Measurements from ENCODE around the gene PPTC7. TPM values are rescaled to one million over a fixed set of nuclear protein-coding genes. Genes with fewer than 3 reads are reported as not detected.

PPTC7 gene, protein sequence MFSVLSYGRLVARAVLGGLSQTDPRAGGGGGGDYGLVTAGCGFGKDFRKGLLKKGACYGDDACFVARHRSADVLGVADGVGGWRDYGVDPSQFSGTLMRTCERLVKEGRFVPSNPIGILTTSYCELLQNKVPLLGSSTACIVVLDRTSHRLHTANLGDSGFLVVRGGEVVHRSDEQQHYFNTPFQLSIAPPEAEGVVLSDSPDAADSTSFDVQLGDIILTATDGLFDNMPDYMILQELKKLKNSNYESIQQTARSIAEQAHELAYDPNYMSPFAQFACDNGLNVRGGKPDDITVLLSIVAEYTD
- total RNA-seq (11.8 and 17.1 TPM in 2 replicates), polyA plus RNA-seq (8.1 and 8.6 TPM in 2 replicates)

DNA sequence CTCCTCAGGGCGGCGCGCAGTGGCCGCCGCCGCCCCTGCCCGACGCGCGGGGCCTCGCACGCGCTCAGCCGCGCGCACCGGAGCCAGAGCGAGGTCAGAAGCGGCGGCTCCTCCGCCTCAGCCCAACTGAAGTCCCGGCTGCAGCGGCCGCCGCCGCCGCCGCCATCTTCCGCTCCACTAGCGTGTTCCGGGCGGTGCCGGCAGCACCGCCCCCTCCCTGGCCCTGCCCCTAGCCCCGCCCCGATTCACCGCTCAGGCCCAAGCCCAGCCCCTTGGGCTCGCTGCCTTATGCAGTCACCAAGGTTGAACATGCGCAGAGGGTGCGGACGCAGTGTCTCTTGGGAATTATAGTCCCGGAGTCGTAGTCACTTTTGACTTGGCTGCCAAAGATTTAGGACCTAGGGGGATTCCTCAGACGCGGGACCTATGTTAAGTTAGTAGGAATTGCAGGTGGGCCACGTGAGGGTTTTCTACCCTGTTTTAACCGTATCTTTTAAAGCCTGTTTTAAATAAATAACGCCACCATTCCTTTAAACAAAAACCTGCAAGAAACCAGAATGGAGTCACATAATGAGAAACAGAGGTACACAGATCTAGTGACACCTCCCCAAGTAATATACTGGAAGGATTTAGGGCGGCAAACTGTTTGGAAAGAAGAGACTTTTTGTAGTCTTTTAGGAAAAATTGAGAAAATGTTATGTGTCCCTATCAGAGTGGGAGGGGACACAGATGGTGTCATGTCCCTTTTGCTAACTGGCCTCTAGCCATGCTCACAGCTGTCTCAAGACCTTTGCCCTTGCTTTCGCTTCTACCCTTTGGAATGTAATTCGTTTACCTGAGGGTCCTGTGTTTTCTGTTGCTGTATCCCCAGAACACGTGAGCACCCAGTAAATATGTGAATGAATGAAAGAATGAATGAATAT lies at the start of gene PPTC7:
Gene PPTC7, minus strand, starts transcription at position 182 of the 923 bp plus-strand sequence. CDS start 287 bp downstream, outside the sequence.
- Histone ChIP-seq H3K9me3 (ENCODE audit: low read depth) (no peaks in the 10 kb centered on the region), H4K20me1 (ENCODE audit: insufficient read depth, poor library complexity, severe bottlenecking) (peaks cover 20% of the 10 kb centered on the region), H3K4me3 (peak within 1 kb of the TSS; percentile 95), H3K27ac (peak within 1 kb of the TSS; percentile 84), H2AFZ (peak within 1 kb of the TSS; percentile 81), H3K27me3 (no peaks in the 10 kb centered on the region), H3K79me2 (peaks cover 44% of the 10 kb centered on the region), H3K4me2 (peak within 1 kb of the TSS; percentile 91), H3K4me1 (ENCODE audit: insufficient read depth) (peaks cover 9% of the 10 kb centered on the region), H3K36me3 (replicated peaks; ENCODE audit: insufficient read depth, low read depth) (no peaks in the 10 kb centered on the region), H3K9me2 (replicated peaks; ENCODE audit: insufficient read depth) (no peaks in the 10 kb centered on the region)
- TF ChIP-seq EZH2phosphoT487 (IDR thresholded peaks at IDR 0.05; ENCODE audit: low read depth, severe bottlenecking, unreplicated experiment) (no peak), EZH2 (IDR thresholded peaks at IDR 0.05; ENCODE audit: borderline replicate concordance) (no peak)
- TF ChIP-seq, protein P1, sequence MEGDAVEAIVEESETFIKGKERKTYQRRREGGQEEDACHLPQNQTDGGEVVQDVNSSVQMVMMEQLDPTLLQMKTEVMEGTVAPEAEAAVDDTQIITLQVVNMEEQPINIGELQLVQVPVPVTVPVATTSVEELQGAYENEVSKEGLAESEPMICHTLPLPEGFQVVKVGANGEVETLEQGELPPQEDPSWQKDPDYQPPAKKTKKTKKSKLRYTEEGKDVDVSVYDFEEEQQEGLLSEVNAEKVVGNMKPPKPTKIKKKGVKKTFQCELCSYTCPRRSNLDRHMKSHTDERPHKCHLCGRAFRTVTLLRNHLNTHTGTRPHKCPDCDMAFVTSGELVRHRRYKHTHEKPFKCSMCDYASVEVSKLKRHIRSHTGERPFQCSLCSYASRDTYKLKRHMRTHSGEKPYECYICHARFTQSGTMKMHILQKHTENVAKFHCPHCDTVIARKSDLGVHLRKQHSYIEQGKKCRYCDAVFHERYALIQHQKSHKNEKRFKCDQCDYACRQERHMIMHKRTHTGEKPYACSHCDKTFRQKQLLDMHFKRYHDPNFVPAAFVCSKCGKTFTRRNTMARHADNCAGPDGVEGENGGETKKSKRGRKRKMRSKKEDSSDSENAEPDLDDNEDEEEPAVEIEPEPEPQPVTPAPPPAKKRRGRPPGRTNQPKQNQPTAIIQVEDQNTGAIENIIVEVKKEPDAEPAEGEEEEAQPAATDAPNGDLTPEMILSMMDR (IDR thresholded peaks at IDR 0.05; ENCODE audit: poor library complexity), result no peak
- 5% methylated on average over 26 of the region's 52 CpGs for WGBS (ENCODE audit: low lambda C conversion rate, missing lambda C conversion rate)
- DNase-seq (ENCODE audit: low spot score), result peak; percentile 98

DNA sequence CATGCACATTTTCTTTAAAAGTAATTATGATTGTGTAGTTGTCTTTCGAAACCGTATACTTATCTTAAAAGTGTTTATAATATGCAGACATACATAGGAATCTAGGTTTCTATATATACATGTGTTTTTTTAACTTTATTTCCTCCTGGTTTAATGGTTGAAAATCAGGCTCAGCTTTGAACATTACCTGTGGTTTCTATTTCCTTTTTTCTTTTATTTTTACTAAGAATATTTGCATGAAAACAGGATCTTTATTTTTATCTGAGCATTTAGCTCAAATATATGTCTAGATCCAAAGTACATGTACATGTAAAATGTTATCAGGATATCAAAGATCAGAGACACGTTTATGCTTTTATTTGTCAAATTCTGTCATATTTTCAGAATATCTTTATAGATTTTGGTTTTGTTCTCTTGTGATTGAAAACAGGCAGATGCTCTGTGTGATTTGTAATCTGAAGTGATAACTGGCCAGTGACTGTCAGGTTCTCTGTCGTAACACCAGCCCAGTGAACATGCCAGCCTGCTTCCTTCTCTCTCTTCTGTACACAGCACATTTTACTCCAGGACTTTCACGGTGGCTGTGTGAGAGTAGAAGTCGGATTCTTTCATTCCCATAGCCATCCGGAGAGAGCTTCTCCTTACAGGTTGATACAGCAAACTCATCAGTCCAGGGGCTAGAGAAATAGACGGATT lies 44.5 kb upstream of the PPTC7 start:
- Histone ChIP-seq H3K9me3 (ENCODE audit: low read depth) (no peaks in the 10 kb centered on the region), H3K4me1 (ENCODE audit: insufficient read depth) (no peaks in the 10 kb centered on the region), H3K4me3 (no peak overlapping the region), H3K4me2 (no peak overlapping the region), H3K27ac (no peak overlapping the region), H2AFZ (no peak overlapping the region), H3K9me2 (replicated peaks; ENCODE audit: insufficient read depth) (no peaks in the 10 kb centered on the region), H4K20me1 (ENCODE audit: insufficient read depth, poor library complexity, severe bottlenecking) (no peaks in the 10 kb centered on the region), H3K27me3 (no peaks in the 10 kb centered on the region), H3K36me3 (replicated peaks; ENCODE audit: insufficient read depth, low read depth) (no peaks in the 10 kb centered on the region), H3K79me2 (no peaks in the 10 kb centered on the region)
- WGBS (ENCODE audit: low lambda C conversion rate, missing lambda C conversion rate), result 92% methylated on average over 8 of the region's 8 CpGs
- no peak for TF ChIP-seq EZH2 (IDR thresholded peaks at IDR 0.05; ENCODE audit: borderline replicate concordance)
- TF ChIP-seq, protein P1 (IDR thresholded peaks at IDR 0.05; ENCODE audit: poor library complexity), result no peak
- no peak for TF ChIP-seq EZH2phosphoT487 (IDR thresholded peaks at IDR 0.05; ENCODE audit: low read depth, severe bottlenecking, unreplicated experiment)
- DNase-seq (ENCODE audit: low spot score), result no peak

DNA sequence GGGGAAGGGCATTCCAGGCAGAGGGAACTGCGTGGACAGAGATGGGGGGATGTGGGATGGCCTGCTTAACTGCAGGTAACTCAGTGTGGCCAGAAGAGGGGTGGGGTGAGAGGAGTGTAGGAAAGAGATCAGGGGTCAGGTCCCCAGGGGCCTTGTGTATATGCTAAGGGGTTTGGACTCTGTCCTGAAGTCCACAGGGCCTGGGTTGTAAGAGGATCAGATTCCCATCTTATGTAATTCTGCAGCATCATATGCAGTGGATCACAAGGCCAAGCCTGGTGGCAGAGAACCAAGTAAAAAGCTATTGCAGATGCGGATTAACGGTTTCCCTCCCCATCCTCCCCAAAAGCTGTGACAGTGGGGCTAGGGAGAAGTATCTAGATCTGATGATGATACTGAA lies 39.5 kb upstream of the PPTC7 start:
- no peak for DNase-seq (ENCODE audit: low spot score)
- no peaks in the 10 kb centered on the region for H3K9me3 ChIP-seq (ENCODE audit: low read depth)
- 89% methylated on average over 3 of the region's 3 CpGs for WGBS (ENCODE audit: low lambda C conversion rate, missing lambda C conversion rate)
- no peaks in the 10 kb centered on the region for H3K79me2 ChIP-seq
- no peaks in the 10 kb centered on the region for H3K4me1 ChIP-seq (ENCODE audit: insufficient read depth)
- no peaks in the 10 kb centered on the region for H3K9me2 ChIP-seq (replicated peaks; ENCODE audit: insufficient read depth)
- no peaks in the 10 kb centered on the region for H3K36me3 ChIP-seq (replicated peaks; ENCODE audit: insufficient read depth, low read depth)
- no peak overlapping the region for H3K4me3 ChIP-seq
- H2AFZ ChIP-seq, result no peak overlapping the region
- TF ChIP-seq EZH2phosphoT487 (IDR thresholded peaks at IDR 0.05; ENCODE audit: low read depth, severe bottlenecking, unreplicated experiment) (no peak), EZH2 (IDR thresholded peaks at IDR 0.05; ENCODE audit: borderline replicate concordance) (no peak)
- TF ChIP-seq, protein P1 (IDR thresholded peaks at IDR 0.05; ENCODE audit: poor library complexity), result no peak
- H3K4me2 ChIP-seq, result no peak overlapping the region
- H4K20me1 ChIP-seq (ENCODE audit: insufficient read depth, poor library complexity, severe bottlenecking), result no peaks in the 10 kb centered on the region
- no peak overlapping the region for H3K27ac ChIP-seq
- H3K27me3 ChIP-seq, result no peaks in the 10 kb centered on the region

All from hepatocyte (in vitro differentiated cells).